ENCODE data around the gene XXYLT1. TPM values are rescaled to one million over a fixed set of nuclear protein-coding genes. Genes with fewer than 3 reads are reported as not detected.

Gene XXYLT1
- total and polyA plus RNA-seq, 7 donors, result 2.5 to 13.8 (median 11.1) TPM

DNA sequence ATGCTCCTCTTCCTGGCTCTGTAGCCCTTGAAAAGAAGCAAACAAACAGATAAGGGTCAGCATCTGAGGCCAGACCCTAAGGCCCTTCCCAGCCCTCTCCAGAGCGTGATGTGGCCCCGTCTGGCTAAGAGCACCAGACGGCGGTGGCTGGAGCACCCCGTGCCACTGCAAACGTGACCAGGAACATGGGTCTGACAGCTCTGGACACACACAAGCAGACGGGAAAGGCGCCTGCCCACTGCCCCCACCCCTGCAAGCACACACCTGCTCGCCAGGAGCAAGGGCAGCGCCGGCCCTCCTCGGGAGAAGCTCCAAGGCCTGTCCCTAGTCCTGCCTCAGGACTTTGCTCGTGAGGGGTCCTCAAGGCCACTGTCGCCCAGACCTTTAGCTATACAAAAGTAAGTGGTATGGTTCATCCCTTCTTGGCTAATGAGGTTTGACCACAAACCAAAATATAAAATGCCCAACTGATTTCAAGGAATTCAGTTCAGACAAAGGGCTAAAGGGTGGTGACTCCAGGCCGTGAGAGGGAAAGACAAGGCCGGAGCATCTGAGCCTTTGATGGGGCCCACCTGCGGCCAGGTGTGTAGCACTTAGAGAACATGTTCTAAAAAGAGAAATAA, 90.4 kb downstream of the XXYLT1 start:
- H3K4me3 ChIP-seq, result no peak overlapping the region

DNA sequence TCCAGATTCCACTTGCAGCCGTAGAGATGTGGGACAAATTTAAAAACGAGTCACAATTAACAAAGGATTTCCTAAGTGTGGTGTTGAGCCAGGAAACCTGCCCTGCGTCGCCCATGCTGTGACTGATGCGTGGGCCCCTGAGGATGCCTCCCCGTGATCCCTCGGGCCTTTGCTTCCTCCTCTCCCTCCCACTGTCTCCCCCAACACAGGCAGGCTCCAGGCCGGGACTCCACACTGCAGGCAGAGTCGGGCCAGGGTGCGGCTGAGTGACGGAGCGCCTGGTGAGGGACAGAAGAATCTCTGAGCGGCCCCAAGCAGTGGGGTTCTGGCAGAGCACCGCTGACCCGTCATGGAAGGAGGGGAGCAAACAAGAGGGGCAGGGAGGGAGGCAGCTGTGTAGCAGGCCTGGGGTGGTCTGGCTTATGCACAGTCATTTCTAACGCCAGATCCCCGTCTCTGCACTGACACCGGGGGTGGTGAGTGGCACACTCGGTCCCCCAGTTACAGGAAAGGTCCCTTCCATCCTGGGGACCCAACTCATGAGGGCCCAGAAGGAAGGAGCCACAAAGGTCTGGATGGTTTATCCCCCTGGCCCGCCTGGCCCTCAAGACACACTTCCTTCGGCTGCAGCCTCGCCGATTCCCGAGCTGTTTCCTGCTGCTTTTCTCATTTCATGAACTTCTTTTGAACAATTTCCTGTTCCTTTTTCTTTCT, 91.0 kb downstream of the XXYLT1 start:
- no peaks in the 10 kb centered on the region for H3K27me3 ChIP-seq
- WGBS, 2 donors, result 71 to 88% methylated on average over 24 of the region's 24 CpGs
- peaks cover 0 to 61% (median 55%) of the 10 kb centered on the region in 4 donors for H3K4me1 ChIP-seq
- peak overlapping the region; percentile 24 to 64 (median 46) for H3K27ac ChIP-seq
- no peaks in the 10 kb centered on the region for H3K9me3 ChIP-seq
- no peaks in the 10 kb centered on the region for H3K36me3 ChIP-seq
- no peak for DNase-seq
- intact Hi-C loops (cut with DNase I), result no loop called here
- no peak overlapping the region for H3K4me3 ChIP-seq
- TF ChIP-seq EP300 (IDR thresholded peaks at IDR 0.05) (no peak), POLR2A (IDR thresholded peaks at IDR 0.05) (no peak), POLR2AphosphoS5 (IDR thresholded peaks at IDR 0.05) (no peak)
- TF ChIP-seq, protein P1, sequence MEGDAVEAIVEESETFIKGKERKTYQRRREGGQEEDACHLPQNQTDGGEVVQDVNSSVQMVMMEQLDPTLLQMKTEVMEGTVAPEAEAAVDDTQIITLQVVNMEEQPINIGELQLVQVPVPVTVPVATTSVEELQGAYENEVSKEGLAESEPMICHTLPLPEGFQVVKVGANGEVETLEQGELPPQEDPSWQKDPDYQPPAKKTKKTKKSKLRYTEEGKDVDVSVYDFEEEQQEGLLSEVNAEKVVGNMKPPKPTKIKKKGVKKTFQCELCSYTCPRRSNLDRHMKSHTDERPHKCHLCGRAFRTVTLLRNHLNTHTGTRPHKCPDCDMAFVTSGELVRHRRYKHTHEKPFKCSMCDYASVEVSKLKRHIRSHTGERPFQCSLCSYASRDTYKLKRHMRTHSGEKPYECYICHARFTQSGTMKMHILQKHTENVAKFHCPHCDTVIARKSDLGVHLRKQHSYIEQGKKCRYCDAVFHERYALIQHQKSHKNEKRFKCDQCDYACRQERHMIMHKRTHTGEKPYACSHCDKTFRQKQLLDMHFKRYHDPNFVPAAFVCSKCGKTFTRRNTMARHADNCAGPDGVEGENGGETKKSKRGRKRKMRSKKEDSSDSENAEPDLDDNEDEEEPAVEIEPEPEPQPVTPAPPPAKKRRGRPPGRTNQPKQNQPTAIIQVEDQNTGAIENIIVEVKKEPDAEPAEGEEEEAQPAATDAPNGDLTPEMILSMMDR (IDR thresholded peaks at IDR 0.05), result no peak

More for the DNA sequence above, 90.4 kb downstream of the XXYLT1 start:
- peak; percentile 60 for DNase-seq
- no peaks in the 10 kb centered on the region for H3K36me3 ChIP-seq
- peak overlapping the region; percentile 24 to 64 (median 46) for H3K27ac ChIP-seq
- intact Hi-C loops (cut with DNase I), result no loop called here
- TF ChIP-seq EP300 (IDR thresholded peaks at IDR 0.05) (no peak), POLR2AphosphoS5 (IDR thresholded peaks at IDR 0.05) (no peak)
- TF ChIP-seq, protein P1 (IDR thresholded peaks at IDR 0.05), result no peak
- no peaks in the 10 kb centered on the region for H3K27me3 ChIP-seq
- H3K9me3 ChIP-seq, result no peaks in the 10 kb centered on the region
- 87 to 90% methylated on average over 17 of the region's 17 CpGs for WGBS, 2 donors
- H3K4me1 ChIP-seq, result peaks cover 0 to 68% (median 62%) of the 10 kb centered on the region in 4 donors

DNA sequence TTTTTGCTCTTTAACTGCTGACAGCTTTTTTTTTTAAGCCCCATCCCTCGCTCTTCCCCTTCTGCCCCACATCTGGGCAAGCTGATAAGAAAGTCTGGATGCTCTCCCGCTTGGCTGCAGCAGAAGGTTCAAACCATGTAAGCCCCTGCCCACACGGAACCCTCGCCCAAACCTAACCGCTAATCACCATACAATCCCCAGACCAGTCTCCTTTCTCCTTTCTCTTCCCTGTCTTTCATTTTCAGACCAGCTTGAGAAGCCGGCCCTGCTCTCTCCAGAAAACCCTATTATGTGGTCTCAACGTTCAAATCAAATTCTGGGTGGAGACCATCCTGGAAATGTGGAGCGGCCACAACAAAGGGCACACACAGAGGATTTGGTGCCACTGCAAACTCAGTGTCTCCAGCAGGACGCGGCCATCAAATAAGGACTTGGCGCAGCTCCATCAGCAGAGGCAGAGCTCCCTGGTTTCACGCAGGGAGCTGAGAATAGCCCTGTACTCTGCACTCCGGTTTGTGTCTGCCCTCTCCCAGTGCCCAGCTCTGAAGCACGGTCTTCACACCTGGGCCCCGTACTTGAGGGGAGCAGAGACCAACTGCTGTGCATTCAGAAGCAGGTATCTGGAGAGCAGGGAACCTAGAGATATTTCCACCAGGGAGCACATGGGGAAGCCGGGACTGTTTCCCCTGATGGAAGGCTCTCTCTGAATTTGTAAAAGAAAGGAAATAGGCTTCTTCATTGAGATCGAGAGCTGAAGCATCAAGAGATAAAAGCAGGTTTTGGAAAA, 92.6 kb downstream of the XXYLT1 start:
- WGBS, 2 donors, result 74 to 86% methylated on average over 17 of the region's 17 CpGs
- TF ChIP-seq EP300 (IDR thresholded peaks at IDR 0.05), result no peak
- TF ChIP-seq, protein P1 (IDR thresholded peaks at IDR 0.05), result no peak
- TF ChIP-seq POLR2AphosphoS5 (IDR thresholded peaks at IDR 0.05), result no peak
- no peak for TF ChIP-seq POLR2A (IDR thresholded peaks at IDR 0.05)
- Histone ChIP-seq H3K27me3 (no peaks in the 10 kb centered on the region), H3K27ac (peak overlapping the region in 3 of 4 donors; percentile 30 to 64 (median 61)), H3K36me3 (no peaks in the 10 kb centered on the region), H3K4me1 (peaks cover 0 to 45% (median 41%) of the 10 kb centered on the region in 4 donors), H3K9me3 (no peaks in the 10 kb centered on the region), H3K4me3 (no peak overlapping the region)
- DNase-seq, result peak; percentile 14
- intact Hi-C loops (cut with DNase I), result no loop called here

DNA sequence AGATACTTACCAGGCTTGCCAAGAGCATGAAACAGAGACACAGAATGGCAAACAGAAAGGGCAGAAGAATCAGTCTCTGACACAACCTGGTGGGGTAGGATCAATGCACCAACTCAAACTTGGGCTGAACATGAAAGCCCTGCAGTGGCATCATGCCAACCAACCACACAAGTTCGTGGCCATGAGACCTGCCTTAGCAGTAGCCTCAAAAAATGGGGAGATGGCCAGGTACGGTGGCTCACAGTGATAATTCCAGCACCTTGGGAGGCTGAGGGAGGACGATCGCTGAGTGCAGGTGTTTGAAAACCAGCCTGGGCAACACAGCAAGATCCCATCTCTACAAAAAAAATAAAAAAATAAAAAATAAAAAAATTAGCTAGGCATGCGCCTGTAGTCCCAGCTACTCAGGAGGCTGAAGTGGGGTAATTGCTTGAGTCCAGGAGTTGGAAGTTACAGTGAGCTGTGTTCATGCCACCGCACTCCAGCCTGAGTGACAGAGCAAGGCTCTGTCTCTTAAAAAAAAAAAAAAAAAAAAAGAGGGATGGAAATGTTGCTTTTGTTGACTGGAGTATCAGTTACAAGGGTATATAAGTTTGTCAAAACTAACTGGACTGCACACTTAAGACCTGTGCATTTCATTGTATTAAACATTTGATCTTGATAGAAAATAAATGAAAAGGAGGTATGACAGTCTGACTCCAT, 93.4 kb downstream of the XXYLT1 start:
- H3K4me1 ChIP-seq, result peaks cover 0 to 42% (median 35%) of the 10 kb centered on the region in 4 donors
- no peak overlapping the region for H3K4me3 ChIP-seq
- 93 to 94% methylated on average over 6 of the region's 6 CpGs for WGBS, 2 donors
- intact Hi-C loops (cut with DNase I), result no loop called here
- H3K27me3 ChIP-seq, result no peaks in the 10 kb centered on the region
- DNase-seq, result peak; percentile 29
- H3K9me3 ChIP-seq, result no peaks in the 10 kb centered on the region
- TF ChIP-seq POLR2AphosphoS5 (IDR thresholded peaks at IDR 0.05), result no peak
- TF ChIP-seq EP300 (IDR thresholded peaks at IDR 0.05), result no peak
- no peak for TF ChIP-seq POLR2A (IDR thresholded peaks at IDR 0.05)
- no peak overlapping the region for H3K27ac ChIP-seq
- no peaks in the 10 kb centered on the region for H3K36me3 ChIP-seq
